Osteoblast (primary cell): ENCODE measurements around the gene ALX4. TPM values are rescaled to one million over a fixed set of nuclear protein-coding genes. Genes with fewer than 3 reads are reported as not detected.

ENCODE experiments used
- DNase-seq: peaks from one replicate; pipeline ENCODE4 v3.0.0; 2011; ENCODE audit warnings: low spot score, mixed read lengths; ENCODE audit not compliant: insufficient read length; ENCODE audit errors: missing footprints
- H2AFZ ChIP-seq: 2 replicates; pipeline ENCODE4 v1.6.0; 2011; ENCODE audit warnings: mild to moderate bottlenecking, low read length
- H3K27ac ChIP-seq: 2 replicates; pipeline ENCODE4 v1.5.1; 2011; ENCODE audit warnings: mild to moderate bottlenecking, low read depth, low read length, moderate library complexity
- H3K27me3 ChIP-seq: 2 replicates; pipeline ENCODE4 v1.6.0; 2012; ENCODE audit warnings: mild to moderate bottlenecking, control low read depth, inconsistent platforms, low read length, moderate library complexity; ENCODE audit not compliant: insufficient read depth
- H3K36me3 ChIP-seq: 2 replicates; pipeline ENCODE4 v1.5.1; 2011; ENCODE audit warnings: mild to moderate bottlenecking, low read length, control low read depth, moderate library complexity; ENCODE audit not compliant: insufficient read depth
- H3K4me1 ChIP-seq: 2 replicates; pipeline ENCODE4 v1.5.1; 2011; ENCODE audit warnings: mild to moderate bottlenecking, low read length, control low read depth, moderate library complexity; ENCODE audit not compliant: insufficient read depth
- H3K4me2 ChIP-seq: 2 replicates; pipeline ENCODE4 v1.6.0; 2011; ENCODE audit warnings: mild to moderate bottlenecking, low read length; ENCODE audit not compliant: insufficient read depth
- H3K4me3 ChIP-seq: fragments of 200-600 bp; sonication (generic); 3 replicates; pipeline ENCODE4 v1.5.1; 2012; ENCODE audit warnings: mild to moderate bottlenecking, low read length, inconsistent platforms; ENCODE audit not compliant: insufficient read depth
- H3K79me2 ChIP-seq: 2 replicates; pipeline ENCODE4 v1.6.0; 2012; ENCODE audit warnings: mild to moderate bottlenecking, low read length, control low read depth, inconsistent platforms; ENCODE audit not compliant: insufficient read depth
- H3K9me3 ChIP-seq: 2 replicates; pipeline ENCODE4 v1.5.1; 2011; ENCODE audit warnings: low read depth, low read length, control low read depth
- H4K20me1 ChIP-seq: 2 replicates; pipeline ENCODE4 v1.6.0; 2012; ENCODE audit warnings: mild to moderate bottlenecking, low read length, control low read depth; ENCODE audit not compliant: insufficient read depth
- total RNA-seq: library from RNA; depleted of rRNA; stranded (reverse); fragments of >200 nt; gene quantifications from 2 replicates; pipeline ENCODE4 v1.2.3, GENCODE V29; 2012
- TF ChIP-seq, protein P1 (sequence below): IDR thresholded peaks from 2 replicates; pipeline ENCODE4 v1.5.1; 2011; ENCODE audit warnings: mild to moderate bottlenecking, low read depth, low read length, moderate library complexity; ENCODE audit errors: extremely low read depth

Gene ALX4
- total RNA-seq, 1 donor = under 0.01 TPM

DNA sequence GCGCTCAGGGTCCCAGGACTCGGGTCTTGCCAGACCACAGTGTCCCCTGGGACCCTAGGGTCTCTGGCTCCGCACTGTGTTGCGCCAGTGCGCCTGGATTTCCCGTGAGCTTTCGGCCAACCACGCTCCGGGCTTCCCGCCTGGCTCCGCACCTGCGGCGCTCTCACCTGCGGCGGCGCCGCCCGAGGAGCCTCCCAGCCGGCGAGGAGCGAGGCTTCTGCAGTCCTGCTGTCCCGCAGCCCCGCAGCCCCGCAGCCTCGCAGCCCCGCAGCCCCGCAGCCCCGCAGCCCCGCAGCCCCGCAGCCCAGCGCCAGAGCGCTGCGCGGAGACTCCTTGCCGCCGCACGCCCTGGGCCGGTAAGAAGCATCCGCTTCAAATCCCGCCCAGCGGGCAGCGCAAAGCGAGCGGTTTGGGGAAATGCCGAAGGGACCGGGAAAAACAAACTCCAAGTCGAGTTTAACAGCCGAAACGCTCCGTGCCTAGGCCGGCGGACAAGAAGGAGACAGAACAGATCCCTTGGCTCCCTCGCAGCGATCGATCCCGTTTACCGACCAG is 939 bp downstream of the ALX4 start:
- peaks cover 93% of the 10 kb centered on the region for H3K27me3 ChIP-seq

GRCh38 chr11:44308256-44308922 is 1.6 kb downstream of the ALX4 start:
- Histone ChIP-seq H3K27me3 (peaks cover 92% of the 10 kb centered on the region), H3K4me1 (peaks cover 5% of the 10 kb centered on the region), H3K27ac (no peak overlapping the region), H3K79me2 (no peaks in the 10 kb centered on the region), H4K20me1 (no peaks in the 10 kb centered on the region), H2AFZ (no peak overlapping the region), H3K9me3 (no peaks in the 10 kb centered on the region), H3K4me3 (no peak overlapping the region), H3K4me2 (peak overlapping the region; percentile 23), H3K36me3 (no peaks in the 10 kb centered on the region)
- no peak for DNase-seq
- TF ChIP-seq, protein P1, sequence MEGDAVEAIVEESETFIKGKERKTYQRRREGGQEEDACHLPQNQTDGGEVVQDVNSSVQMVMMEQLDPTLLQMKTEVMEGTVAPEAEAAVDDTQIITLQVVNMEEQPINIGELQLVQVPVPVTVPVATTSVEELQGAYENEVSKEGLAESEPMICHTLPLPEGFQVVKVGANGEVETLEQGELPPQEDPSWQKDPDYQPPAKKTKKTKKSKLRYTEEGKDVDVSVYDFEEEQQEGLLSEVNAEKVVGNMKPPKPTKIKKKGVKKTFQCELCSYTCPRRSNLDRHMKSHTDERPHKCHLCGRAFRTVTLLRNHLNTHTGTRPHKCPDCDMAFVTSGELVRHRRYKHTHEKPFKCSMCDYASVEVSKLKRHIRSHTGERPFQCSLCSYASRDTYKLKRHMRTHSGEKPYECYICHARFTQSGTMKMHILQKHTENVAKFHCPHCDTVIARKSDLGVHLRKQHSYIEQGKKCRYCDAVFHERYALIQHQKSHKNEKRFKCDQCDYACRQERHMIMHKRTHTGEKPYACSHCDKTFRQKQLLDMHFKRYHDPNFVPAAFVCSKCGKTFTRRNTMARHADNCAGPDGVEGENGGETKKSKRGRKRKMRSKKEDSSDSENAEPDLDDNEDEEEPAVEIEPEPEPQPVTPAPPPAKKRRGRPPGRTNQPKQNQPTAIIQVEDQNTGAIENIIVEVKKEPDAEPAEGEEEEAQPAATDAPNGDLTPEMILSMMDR = no peak

More for the DNA sequence above, 939 bp downstream of the ALX4 start:
- Histone ChIP-seq H2AFZ (peak overlapping the region; percentile 54), H3K9me3 (no peaks in the 10 kb centered on the region), H3K4me2 (peak overlapping the region; percentile 73), H4K20me1 (no peaks in the 10 kb centered on the region), H3K4me1 (peaks cover 5% of the 10 kb centered on the region), H3K36me3 (no peaks in the 10 kb centered on the region), H3K27ac (no peak overlapping the region), H3K79me2 (no peaks in the 10 kb centered on the region), H3K4me3 (peak overlapping the region; percentile 62)
- TF ChIP-seq, protein P1 = no peak
- peak; percentile 95 for DNase-seq

DNA sequence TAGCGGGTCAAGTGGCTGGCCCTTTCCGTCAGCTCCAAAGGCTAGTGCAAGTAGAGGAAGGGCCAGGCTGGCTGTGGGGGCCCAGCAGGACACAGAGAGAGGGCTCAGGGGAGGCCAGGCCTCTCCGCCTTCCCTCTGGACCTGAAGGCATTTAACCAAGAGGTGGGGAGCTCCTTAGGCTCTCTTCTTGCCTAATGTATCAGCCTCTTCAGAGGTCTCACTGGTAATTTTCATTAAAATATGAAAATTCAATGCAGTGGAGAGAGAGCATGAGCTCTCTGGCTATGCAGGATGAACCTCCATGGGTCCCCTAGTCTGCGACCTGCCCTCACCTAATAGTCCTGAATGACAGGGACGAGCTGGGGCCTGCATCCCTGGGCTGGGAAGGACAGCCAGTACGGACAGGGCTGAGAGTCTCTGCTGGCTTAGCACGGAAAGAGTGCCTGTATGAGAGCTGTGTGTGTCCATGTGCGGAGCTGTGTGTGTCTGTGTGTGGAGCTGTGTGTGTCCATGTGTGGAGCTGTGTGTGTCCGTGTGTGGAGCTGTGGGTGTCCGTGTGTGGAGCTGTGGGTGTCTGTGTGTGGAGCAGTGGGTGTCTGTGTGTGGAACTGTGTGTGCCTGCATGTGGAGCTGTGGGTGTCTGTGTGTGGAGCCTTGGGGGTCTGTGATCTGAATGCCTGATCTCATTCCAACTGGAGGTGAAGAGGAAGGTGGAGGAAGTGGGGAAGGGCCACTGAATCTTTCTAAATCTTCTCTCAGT is 2.4 kb downstream of the ALX4 start:
- Histone ChIP-seq H4K20me1 (no peaks in the 10 kb centered on the region), H3K27me3 (peaks cover 87% of the 10 kb centered on the region), H3K27ac (no peak overlapping the region), H3K9me3 (no peaks in the 10 kb centered on the region), H3K4me2 (no peak overlapping the region), H2AFZ (no peak overlapping the region), H3K79me2 (no peaks in the 10 kb centered on the region), H3K4me3 (no peak overlapping the region), H3K36me3 (no peaks in the 10 kb centered on the region), H3K4me1 (peaks cover 5% of the 10 kb centered on the region)
- peak; percentile 90 for DNase-seq
- TF ChIP-seq, protein P1 = no peak

- no peaks in the 10 kb centered on the region for H3K79me2 ChIP-seq
- no peaks in the 10 kb centered on the region for H3K36me3 ChIP-seq
- no peaks in the 10 kb centered on the region for H4K20me1 ChIP-seq
- H3K4me1 ChIP-seq = peaks cover 9% of the 10 kb centered on the region
- H3K27ac ChIP-seq = no peak overlapping the region
- DNase-seq = peak; percentile 85
- H3K9me3 ChIP-seq = no peaks in the 10 kb centered on the region
- H3K4me3 ChIP-seq = no peak overlapping the region
- H2AFZ ChIP-seq = no peak overlapping the region
- H3K4me2 ChIP-seq = no peak overlapping the region
- H3K27me3 ChIP-seq = peaks cover 82% of the 10 kb centered on the region
- TF ChIP-seq, protein P1 = no peak
Observed at GRCh38 chr11:44306918-44307244, 3.1 kb downstream of the ALX4 start.
